IPS-18a (cell line): Measurements from ENCODE around the gene SNN.

Experiments used
- H3K27ac ChIP-seq: one replicate; pipeline ENCODE4 v1.5.1; 2013; ENCODE audit warnings: low read length
- H3K27me3 ChIP-seq: one replicate; pipeline ENCODE4 v1.6.1; 2013; ENCODE audit warnings: mild to moderate bottlenecking, low read length; ENCODE audit not compliant: control insufficient read depth, insufficient read depth
- H3K36me3 ChIP-seq: one replicate; pipeline ENCODE4 v1.6.1; 2013; ENCODE audit warnings: low read depth, low read length; ENCODE audit not compliant: control insufficient read depth
- H3K4me1 ChIP-seq: one replicate; pipeline ENCODE4 v1.6.1; 2013; ENCODE audit warnings: low read depth, low read length; ENCODE audit not compliant: control insufficient read depth
- H3K4me3 ChIP-seq: one replicate; pipeline ENCODE4 v1.5.1; 2013; ENCODE audit warnings: low read length
- H3K9ac ChIP-seq: one replicate; pipeline ENCODE4 v1.6.1; 2013; ENCODE audit warnings: mild to moderate bottlenecking, low read length, moderate library complexity
- H3K9me3 ChIP-seq: one replicate; pipeline ENCODE4 v1.6.1; 2013; ENCODE audit warnings: low read depth, low read length; ENCODE audit not compliant: control insufficient read depth

Gene SNN

DNA sequence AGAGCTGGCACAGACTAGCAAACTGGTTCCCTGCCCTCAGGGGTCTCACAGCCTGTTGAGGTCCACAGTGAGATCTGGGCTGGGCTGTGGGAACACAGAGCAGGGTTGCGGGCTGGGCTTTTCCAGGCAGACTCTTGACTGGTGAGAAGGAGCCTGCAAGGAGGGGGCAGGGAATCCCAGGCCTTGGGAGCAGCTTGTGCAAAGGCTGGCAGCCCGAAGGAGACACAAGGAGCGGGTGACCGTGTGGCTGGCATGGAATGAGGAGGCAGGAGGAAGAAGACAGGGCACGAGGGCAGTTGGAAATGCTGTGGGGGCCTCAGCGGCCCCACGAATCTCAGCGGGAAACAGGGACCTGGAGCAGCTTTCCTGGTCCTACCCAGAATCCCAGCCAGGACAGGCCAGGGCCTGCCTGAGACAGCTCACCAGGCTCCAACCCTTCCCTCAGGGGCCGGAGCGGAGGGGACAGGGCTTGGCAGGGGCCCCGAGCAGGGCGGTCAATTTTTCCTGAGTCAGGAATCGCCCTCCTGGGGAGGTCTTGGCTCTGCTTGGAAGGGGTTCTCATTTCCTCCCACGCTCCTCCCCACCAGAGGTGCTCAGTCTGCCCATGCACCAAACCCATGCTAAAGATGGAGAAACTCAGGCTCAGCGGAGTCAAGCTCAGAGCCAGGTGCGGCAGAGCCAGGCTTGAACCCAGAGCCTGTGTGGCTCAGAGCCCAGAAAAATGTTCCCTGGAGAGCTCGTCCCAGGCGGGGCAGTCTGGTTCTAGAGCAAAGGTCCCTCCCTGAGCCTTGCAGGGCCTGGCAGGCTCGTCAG lies 9.2 kb upstream of the SNN start:
- no peak overlapping the region for H3K4me3 ChIP-seq
- H3K27me3 ChIP-seq: no peaks in the 10 kb centered on the region
- no peak overlapping the region for H3K27ac ChIP-seq
- no peak overlapping the region for H3K9ac ChIP-seq
- no peaks in the 10 kb centered on the region for H3K4me1 ChIP-seq
- no peaks in the 10 kb centered on the region for H3K36me3 ChIP-seq
- no peaks in the 10 kb centered on the region for H3K9me3 ChIP-seq

DNA sequence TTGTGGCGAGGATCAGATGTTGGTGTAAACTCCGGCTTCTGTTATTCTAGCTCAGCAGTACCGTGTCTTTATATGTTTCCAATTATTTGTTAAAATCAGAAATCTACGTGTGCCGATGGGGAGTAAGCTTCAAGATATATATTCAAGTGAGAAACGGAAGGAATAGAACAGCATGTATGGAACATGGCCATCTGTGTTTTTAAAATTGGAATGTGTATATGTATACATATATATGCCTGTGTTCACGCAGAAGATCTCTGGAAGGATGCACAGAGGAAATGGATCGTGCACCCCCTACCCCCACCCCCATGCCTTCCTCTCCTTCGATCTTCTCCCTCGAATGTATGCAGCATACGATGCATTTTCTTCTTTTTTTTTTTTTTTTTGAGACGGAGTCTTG lies 7.7 kb upstream of the SNN start:
- Histone ChIP-seq H3K27ac (no peak overlapping the region), H3K27me3 (no peaks in the 10 kb centered on the region), H3K9me3 (no peaks in the 10 kb centered on the region), H3K9ac (no peak overlapping the region), H3K4me3 (no peak overlapping the region), H3K36me3 (no peaks in the 10 kb centered on the region), H3K4me1 (peaks cover 13% of the 10 kb centered on the region)

DNA sequence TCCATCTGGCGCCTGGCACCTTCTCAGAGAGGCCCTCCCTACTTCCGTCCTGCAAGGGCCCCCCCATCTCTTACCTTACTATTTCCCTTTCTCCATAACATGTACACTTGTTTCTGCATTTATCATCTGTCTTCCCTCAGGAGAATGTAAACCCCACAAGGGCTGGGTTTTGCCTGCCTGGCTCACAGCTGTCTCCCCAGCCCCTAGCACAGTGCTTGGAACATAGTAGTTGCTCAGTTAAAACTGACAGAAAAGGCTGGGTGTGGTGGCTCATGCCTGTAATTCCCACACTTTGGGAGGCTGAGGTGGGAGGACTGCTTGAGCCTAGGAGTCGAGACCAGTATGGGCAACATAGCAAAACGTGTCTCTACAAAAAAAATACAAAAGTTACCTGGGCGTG lies 5.7 kb upstream of the SNN start:
- Histone ChIP-seq H3K9me3 (no peaks in the 10 kb centered on the region), H3K4me3 (no peak overlapping the region), H3K27ac (no peak overlapping the region), H3K4me1 (peaks cover 13% of the 10 kb centered on the region), H3K9ac (no peak overlapping the region), H3K36me3 (no peaks in the 10 kb centered on the region), H3K27me3 (no peaks in the 10 kb centered on the region)

DNA sequence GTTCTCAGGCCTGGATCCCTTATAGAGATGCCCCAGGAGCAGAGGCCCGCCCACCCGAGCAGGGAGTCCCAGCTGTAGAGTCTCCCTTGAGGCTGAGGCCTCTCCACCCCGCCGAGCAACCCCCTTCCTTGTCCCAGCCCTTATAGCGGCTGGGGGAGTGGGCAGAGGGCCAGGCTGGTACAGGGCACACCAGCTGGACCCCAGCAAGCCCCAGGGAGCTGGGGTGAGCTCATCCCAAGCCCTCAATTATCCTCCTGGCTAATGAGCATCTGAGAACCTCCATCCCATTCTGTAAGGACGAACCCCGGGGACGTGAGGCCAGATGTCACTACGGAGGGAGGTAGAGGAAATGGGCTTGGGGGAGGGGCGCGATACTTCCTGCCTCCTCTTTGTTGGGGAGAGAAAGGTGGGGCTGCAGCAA lies 3.2 kb upstream of the SNN start:
- Histone ChIP-seq H3K27me3 (no peaks in the 10 kb centered on the region), H3K9me3 (no peaks in the 10 kb centered on the region), H3K36me3 (no peaks in the 10 kb centered on the region), H3K4me1 (peaks cover 13% of the 10 kb centered on the region), H3K4me3 (peak overlapping the region; percentile 7), H3K27ac (no peak overlapping the region), H3K9ac (no peak overlapping the region)

DNA sequence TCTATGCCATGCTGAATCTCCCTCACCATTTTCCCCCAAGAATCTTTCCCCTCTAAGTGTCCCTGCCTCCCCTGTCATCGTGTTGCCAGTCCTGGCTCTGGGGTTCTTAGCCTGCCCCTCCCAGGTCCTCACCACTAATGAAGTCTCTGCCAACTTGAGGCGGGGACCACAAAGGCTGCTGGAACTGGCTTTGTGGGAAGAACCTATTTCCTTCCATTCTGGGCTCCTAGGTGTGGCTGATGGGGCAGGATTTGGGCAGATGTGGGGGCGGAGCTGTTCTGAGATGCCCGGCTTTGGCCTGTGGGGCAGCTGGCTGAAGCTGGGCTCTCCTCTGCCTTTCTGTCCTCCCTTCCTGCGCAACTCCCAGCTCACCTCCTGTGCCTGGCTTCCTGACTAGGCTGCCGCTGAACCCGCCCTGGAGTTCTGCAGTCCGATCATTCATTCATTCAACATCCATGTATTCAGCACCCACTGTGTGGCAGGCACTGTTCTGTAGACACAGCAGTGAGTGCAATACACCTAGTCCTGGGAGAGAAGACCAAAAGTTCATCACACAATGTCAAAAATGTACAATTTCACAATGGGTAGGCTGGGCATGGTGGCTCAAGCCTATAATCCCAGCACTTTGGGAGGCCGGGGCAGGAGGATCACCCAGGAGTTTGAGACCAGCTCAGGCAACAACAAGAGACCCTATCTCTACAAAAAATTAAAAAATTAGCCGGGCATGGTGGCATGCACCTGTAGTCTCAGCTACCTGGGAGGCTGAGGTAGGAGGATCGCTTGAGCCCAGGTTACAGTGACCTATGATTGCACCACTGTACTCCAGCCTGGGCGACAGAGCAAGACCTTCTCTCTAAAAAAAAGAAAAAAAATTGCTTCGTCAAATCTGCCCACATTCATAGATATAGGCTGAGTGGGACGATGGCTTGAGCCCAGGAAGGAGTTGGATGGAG lies 1.9 kb upstream of the SNN start:
- Histone ChIP-seq H3K27ac (no peak overlapping the region), H3K27me3 (no peaks in the 10 kb centered on the region), H3K9me3 (no peaks in the 10 kb centered on the region), H3K4me3 (no peak overlapping the region), H3K36me3 (no peaks in the 10 kb centered on the region), H3K9ac (no peak overlapping the region), H3K4me1 (peaks cover 13% of the 10 kb centered on the region)

DNA sequence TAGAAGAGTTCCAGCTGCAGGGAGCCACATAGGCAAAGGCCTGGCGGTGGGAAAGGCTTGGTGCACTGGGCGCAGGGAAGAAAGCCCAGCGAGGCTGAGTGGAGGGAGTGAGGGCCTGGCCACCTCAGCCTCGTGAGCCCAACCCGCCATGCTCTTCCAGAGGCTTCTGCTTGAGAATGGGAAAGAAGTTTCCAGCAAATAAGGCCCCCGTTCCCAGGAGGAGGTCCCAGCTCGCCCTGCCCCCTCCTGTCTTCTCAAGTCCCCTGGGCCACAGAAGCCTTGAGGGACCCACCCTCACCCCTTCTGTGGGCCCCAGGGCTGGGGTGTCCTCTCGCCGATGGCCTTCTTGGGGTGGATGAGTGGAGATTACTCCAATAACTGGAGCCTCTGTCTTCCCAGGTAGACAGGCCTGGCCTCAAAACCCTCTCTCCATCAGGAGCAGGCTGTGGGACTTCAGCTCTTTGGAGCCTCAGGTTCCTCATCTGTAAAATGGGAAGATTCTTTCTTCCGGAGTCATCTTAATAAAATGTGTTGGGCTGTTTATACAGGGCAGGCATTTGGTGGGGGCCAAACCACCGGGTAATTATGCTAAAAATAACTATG lies 933 bp upstream of the SNN start:
- Histone ChIP-seq H3K36me3 (no peaks in the 10 kb centered on the region), H3K4me3 (no peak overlapping the region), H3K9ac (no peak overlapping the region), H3K27ac (no peak overlapping the region), H3K27me3 (no peaks in the 10 kb centered on the region), H3K9me3 (no peaks in the 10 kb centered on the region), H3K4me1 (peaks cover 13% of the 10 kb centered on the region)

DNA sequence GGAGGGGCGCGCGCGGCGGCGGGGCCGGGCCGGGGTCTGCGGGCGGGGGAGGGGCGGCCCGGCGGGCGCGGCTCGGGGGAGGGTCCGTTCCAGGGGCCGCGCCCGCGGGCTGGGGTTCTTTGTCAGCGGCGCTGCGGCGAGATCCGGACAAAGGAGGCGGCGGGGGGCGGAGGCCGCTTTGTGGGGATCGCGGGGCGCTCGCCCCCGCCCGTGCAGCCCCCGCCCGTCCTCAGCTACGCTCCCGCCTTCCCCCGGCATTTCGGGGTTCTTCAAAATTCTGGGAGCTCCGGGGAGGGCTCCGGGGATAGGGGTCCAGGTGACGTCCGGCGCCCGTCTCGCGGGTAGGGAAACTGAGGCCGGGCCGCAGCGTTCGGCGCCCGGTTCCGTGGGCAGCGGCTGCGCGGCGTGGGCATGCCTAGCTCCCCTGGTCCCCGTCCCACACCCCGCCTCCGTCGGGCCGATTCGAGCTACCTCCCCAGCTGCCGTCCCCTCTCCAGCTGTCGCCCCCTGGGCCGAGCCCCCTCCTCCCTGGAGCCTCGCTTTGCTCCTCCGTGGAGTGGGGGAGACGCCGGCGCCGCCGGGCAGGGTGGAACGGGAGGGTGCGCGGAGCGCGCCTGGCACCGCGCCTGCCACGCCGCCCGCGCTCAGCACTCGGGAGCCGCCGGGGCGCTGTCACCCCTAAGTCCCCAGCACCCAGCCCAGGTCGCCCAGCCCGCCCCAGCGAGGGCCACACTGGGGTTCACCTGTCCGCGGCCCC lies 546 bp downstream of the SNN start:
- H3K9me3 ChIP-seq: no peaks in the 10 kb centered on the region
- peak overlapping the region; percentile 70 for H3K4me3 ChIP-seq
- H3K36me3 ChIP-seq: no peaks in the 10 kb centered on the region
- no peaks in the 10 kb centered on the region for H3K27me3 ChIP-seq
- peaks cover 13% of the 10 kb centered on the region for H3K4me1 ChIP-seq
- no peak overlapping the region for H3K27ac ChIP-seq
- peak overlapping the region; percentile 87 for H3K9ac ChIP-seq

DNA sequence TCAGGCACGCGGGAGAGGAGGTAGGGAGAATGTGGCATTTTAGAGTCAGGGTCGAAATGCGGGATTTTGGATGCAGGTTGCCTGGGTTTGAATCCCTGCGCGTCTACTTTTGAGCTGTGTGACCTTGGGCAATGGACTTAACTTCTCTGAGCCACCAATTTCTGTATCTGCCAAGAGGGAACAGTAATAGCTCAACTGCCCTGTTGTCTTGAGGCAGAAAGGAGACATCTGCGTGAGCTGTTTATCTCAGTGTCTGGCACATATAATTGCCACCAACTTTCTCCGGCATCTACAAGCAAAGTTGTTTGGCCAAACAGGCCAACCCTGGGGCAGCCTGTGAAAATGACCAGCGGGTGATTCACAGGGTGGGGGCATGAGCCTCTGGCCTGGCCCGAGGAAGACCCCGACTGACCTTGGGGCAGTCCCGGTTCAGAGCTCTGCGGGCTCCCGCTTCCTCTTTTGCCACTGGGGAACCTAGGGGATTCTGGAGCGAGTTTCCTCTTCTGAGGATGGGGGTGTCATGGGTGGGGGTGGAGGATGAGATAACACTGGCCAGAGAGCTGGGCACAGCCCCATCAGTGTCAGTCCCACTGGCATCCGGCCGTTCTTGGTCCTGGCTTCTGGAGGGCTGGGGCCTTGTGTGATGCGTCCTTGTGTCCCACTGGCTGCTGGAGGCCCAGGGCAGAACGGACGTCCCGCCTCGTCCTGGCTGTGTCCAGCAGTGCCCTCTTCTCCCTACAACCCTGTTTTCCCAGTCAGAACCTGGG lies 1.3 kb downstream of the SNN start:
- Histone ChIP-seq H3K27ac (no peak overlapping the region), H3K4me3 (peak overlapping the region; percentile 70), H3K9me3 (no peaks in the 10 kb centered on the region), H3K4me1 (peaks cover 9% of the 10 kb centered on the region), H3K27me3 (no peaks in the 10 kb centered on the region), H3K9ac (peak overlapping the region; percentile 87), H3K36me3 (no peaks in the 10 kb centered on the region)

DNA sequence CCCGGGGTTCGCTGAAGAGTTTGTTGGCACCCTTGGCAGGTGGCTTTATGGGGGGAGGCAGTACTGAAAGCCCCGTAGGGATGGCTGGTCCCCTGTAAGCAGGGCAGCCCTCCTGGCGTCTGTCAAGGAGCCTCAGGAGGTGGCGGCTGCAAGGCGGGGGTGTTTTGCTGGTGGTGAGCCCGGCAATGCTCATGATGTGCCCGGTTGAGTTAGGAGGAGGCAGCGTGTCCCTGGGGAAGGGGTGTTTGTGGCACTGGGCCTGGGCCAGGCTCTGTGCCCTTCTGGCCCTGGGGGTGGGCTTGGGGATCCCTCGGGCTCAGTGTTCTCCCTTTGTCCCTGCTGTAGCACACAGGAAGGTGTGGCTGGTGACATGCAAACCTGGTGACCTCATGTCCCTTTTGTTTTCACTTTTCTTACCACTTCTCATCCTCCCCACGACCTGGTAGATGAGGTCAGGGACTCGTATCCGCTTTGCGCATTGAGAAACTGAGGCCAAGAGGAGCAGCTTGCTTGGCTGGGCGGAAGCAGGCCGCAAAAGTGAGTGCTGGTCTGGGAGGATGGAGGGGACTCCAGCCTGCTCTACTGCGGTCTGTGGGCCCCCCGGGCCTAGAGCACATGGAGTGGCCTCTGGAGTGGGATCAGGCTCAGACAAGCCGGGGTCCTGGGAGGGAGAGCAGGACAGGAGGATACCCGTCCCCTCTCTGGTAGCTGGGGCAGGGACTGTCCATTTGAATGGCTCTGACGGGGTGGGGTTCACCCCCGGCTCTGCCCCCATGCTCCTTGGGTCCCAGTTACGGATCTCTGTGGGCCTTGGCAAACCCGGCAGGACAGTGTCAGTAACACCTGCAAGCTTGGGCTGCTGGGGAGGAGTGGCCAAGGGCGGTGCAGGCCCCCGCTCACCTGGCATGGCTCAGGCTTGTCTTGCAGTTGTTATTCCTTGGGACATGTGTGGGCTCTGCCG lies 2.2 kb downstream of the SNN start:
- peak overlapping the region; percentile 70 for H3K4me3 ChIP-seq
- peaks cover under 1% of the 10 kb centered on the region for H3K4me1 ChIP-seq
- H3K27me3 ChIP-seq: no peaks in the 10 kb centered on the region
- no peak overlapping the region for H3K27ac ChIP-seq
- peaks cover under 1% of the 10 kb centered on the region for H3K36me3 ChIP-seq
- H3K9ac ChIP-seq: no peak overlapping the region
- H3K9me3 ChIP-seq: no peaks in the 10 kb centered on the region

DNA sequence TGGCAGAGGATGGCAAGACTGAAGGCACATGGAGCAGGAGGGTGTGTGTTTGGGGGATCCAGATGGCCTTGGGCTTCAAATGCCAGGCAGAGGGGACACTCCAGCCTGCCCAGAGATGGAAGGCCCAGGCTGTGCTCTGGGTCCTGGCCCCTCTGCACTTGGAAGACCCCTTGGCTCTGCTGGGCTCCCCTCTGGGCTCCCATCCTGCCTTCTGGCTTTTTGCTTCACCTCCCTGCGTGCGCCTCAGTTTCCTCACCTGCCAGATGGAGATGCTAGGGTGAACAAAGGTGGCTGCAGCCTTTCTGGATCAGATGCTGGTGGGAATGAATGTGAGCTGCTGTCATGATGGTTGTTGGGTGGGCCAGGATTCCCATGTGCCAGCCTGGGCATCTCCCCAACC lies 3.0 kb downstream of the SNN start:
- Histone ChIP-seq H3K9ac (no peak overlapping the region), H3K36me3 (peaks cover 8% of the 10 kb centered on the region), H3K4me1 (no peaks in the 10 kb centered on the region)

More for the DNA sequence above, 3.0 kb downstream of the SNN start:
- Histone ChIP-seq H3K4me3 (no peak overlapping the region), H3K9me3 (no peaks in the 10 kb centered on the region), H3K27me3 (no peaks in the 10 kb centered on the region), H3K27ac (no peak overlapping the region)
